Caco-2 (cell line): ENCODE data around the gene ZC3H12C. TPM values are rescaled to one million over a fixed set of nuclear protein-coding genes. Genes with fewer than 3 reads are reported as not detected.

Experiments used
- BruUV-seq: library from RNA; stranded (reverse); fragments of 400-500 nt; replicated peaks from 2 replicates; lab custom pipeline; 2021; lab: Mats Ljungman, UMichigan
- CTCF ChIA-PET: fragments of 300-600 bp; sonication (Branson Sonifier 250); formaldehyde crosslinking; loops from one replicate; lab custom pipeline; 2022; ENCODE audit warnings: antibody characterized with exemption; lab: Charles Lee
- POLR2A ChIA-PET: fragments of 300-600 bp; sonication (Branson Sonifier 250); formaldehyde crosslinking; loops from one replicate; lab custom pipeline; 2022; ENCODE audit warnings: antibody characterized with exemption; lab: Charles Lee
- DNase-seq, 2 experiments: peaks; one replicate each; pipeline versions ENCODE4 v3.0.0 to v3.0.0-alpha.2; 2020 to 2022
- H3K27me3 ChIP-seq: replicated peaks from 2 replicates; pipeline ENCODE4 v1.6.0; 2011; ENCODE audit warnings: low read length; ENCODE audit not compliant: control insufficient read depth, insufficient read depth
- H3K36me3 ChIP-seq: 2 replicates; pipeline ENCODE4 v1.5.1; 2011; ENCODE audit warnings: low read length; ENCODE audit not compliant: control insufficient read depth, insufficient read depth
- H3K4me1 ChIP-seq: fragments of 250-450 bp; sonication (Bioruptor Pico); 2 replicates; pipeline ENCODE4 v1.5.1; 2020; ENCODE audit warnings: mild to moderate bottlenecking
- H3K4me3 ChIP-seq: 2 replicates; pipeline ENCODE4 v1.5.1; 2011; ENCODE audit warnings: low read depth, mild to moderate bottlenecking, control low read depth, low read length
- H3K9me3 ChIP-seq: fragments of 250-450 bp; sonication (Bioruptor Pico); 2 replicates; pipeline ENCODE4 v1.5.1; 2020; ENCODE audit warnings: mild to moderate bottlenecking, moderate library complexity
- H3K27ac Mint-ChIP-seq: one replicate; pipeline ENCODE4 v1.8.0; 2022; ENCODE audit warnings: mixed read lengths; ENCODE audit not compliant: unreplicated experiment
- H3K27me3 Mint-ChIP-seq: one replicate; pipeline ENCODE4 v1.8.0; 2022; ENCODE audit warnings: mixed read lengths; ENCODE audit not compliant: insufficient read depth, unreplicated experiment
- H3K36me3 Mint-ChIP-seq: one replicate; pipeline ENCODE4 v1.8.0; 2022; ENCODE audit warnings: mild to moderate bottlenecking, mixed read lengths; ENCODE audit not compliant: insufficient read depth, unreplicated experiment
- H3K4me1 Mint-ChIP-seq: one replicate; pipeline ENCODE4 v1.8.0; 2022; ENCODE audit warnings: low read depth, mixed read lengths; ENCODE audit not compliant: unreplicated experiment
- H3K4me3 Mint-ChIP-seq: one replicate; pipeline ENCODE4 v1.8.0; 2022; ENCODE audit warnings: mild to moderate bottlenecking, moderate library complexity, mixed read lengths; ENCODE audit not compliant: unreplicated experiment
- H3K9me3 Mint-ChIP-seq: one replicate; pipeline ENCODE4 v1.8.0; 2022; ENCODE audit warnings: mixed read lengths; ENCODE audit not compliant: unreplicated experiment
- CTCF ChIP-seq, 2 experiments: fragments of 200-600 bp in 1 of 2; IDR thresholded peaks; 1 replicate in 1 of 2; 2 replicates in 1 of 2; pipeline versions ENCODE4 v1.5.1 to v1.8.0; 2011 to 2022; ENCODE audit warnings: antibody characterized with exemption in 1 of 2, control low read depth in 1 of 2, inconsistent platforms in 1 of 2, low read depth in 1 of 2, low read length in 1 of 2, mild to moderate bottlenecking in 1 of 2, moderate library complexity in 1 of 2; ENCODE audit not compliant: insufficient read depth in 1 of 2, severe bottlenecking in 1 of 2, unreplicated experiment in 1 of 2
- intact Hi-C: fragments of 100-400 bp; cut with micrococcal nuclease; formaldehyde crosslinking; loops from one replicate; pipeline ENCODE4 v1.10.0; 2022; ENCODE audit not compliant: unreplicated experiment
- total RNA-seq: library from RNA; stranded (reverse); gene quantifications from 2 replicates; pipeline ENCODE4 v1.2.3, GENCODE V29; 2022

Gene ZC3H12C
- total RNA-seq, 1 experiment from 2014 or later, result 11.7 TPM

GRCh38 chr11:110095554-110095953, 2.4 kb downstream of the ZC3H12C start:
- no peak overlapping the region for H3K4me3 ChIP-seq
- no TSS peak for BruUV-seq
- no peak for DNase-seq
- H3K9me3 Mint-ChIP-seq, result no peaks in the 10 kb centered on the region
- peaks cover 6% of the 10 kb centered on the region for H3K4me1 Mint-ChIP-seq
- no peak for TF ChIP-seq CTCF (IDR thresholded peaks at IDR 0.05; ENCODE audit: insufficient read depth in 1 of 2, low read depth in 1 of 2, low read length in 1 of 2, severe bottlenecking in 1 of 2, unreplicated experiment in 1 of 2)
- H3K9me3 ChIP-seq, result no peaks in the 10 kb centered on the region
- no peaks in the 10 kb centered on the region for H3K27me3 ChIP-seq
- no peak overlapping the region for H3K27ac Mint-ChIP-seq
- intact Hi-C loops, result loop anchor here (10.0 kb wide), 1 partner anchor 199 kb away; the partner anchor contains the start of gene RDX
- peaks cover 17% of the 10 kb centered on the region for H3K4me1 ChIP-seq
- H3K4me3 Mint-ChIP-seq, result no peak overlapping the region
- no peaks in the 10 kb centered on the region for H3K36me3 ChIP-seq
- POLR2A ChIA-PET, result no interaction called here
- peaks cover 15% of the 10 kb centered on the region for H3K36me3 Mint-ChIP-seq
- CTCF ChIA-PET, result no interaction called here
- no peaks in the 10 kb centered on the region for H3K27me3 Mint-ChIP-seq

- H3K4me1 ChIP-seq, result peaks cover 17% of the 10 kb centered on the region
- no peaks in the 10 kb centered on the region for H3K36me3 ChIP-seq
- H3K27me3 ChIP-seq, result no peaks in the 10 kb centered on the region
- Mint-ChIP-seq H3K27ac (no peak overlapping the region), H3K27me3 (no peaks in the 10 kb centered on the region), H3K4me1 (peaks cover 6% of the 10 kb centered on the region), H3K36me3 (peaks cover 25% of the 10 kb centered on the region), H3K4me3 (no peak overlapping the region), H3K9me3 (no peaks in the 10 kb centered on the region)
- BruUV-seq, result no TSS peak
- intact Hi-C loops, result loop anchor here (10.0 kb wide), 1 partner anchor 198 kb away; the partner anchor contains the start of gene RDX
- no peaks in the 10 kb centered on the region for H3K9me3 ChIP-seq
- no peak for TF ChIP-seq CTCF (IDR thresholded peaks at IDR 0.05; ENCODE audit: insufficient read depth in 1 of 2, low read depth in 1 of 2, low read length in 1 of 2, severe bottlenecking in 1 of 2, unreplicated experiment in 1 of 2)
- H3K4me3 ChIP-seq, result no peak overlapping the region
- ChIA-PET CTCF (no interaction called here), POLR2A (no interaction called here)
- DNase-seq, result no peak
Measured at GRCh38 chr11:110096496-110096895, 3.3 kb downstream of the ZC3H12C start.

- H3K36me3 Mint-ChIP-seq, result peaks cover 23% of the 10 kb centered on the region
- intact Hi-C loops, result loop anchor here (1.0 to 10.0 kb wide), 2 partner anchors 151 to 197 kb away; partner anchors contain the start of gene RDX
- H3K4me3 Mint-ChIP-seq, result no peak overlapping the region
- no peaks in the 10 kb centered on the region for H3K36me3 ChIP-seq
- H3K27ac Mint-ChIP-seq, result no peak overlapping the region
- H3K4me1 Mint-ChIP-seq, result peaks cover 6% of the 10 kb centered on the region
- DNase-seq, result no peak
- H3K4me3 ChIP-seq, result no peak overlapping the region
- POLR2A ChIA-PET, result interaction anchor here (0.5 kb wide), 1 partner anchor 40 kb away, joined by 6 read pairs; no protein-coding TSS in a partner anchor
- TF ChIP-seq CTCF (IDR thresholded peaks at IDR 0.05; ENCODE audit: insufficient read depth in 1 of 2, low read depth in 1 of 2, low read length in 1 of 2, severe bottlenecking in 1 of 2, unreplicated experiment in 1 of 2), result no peak
- H3K9me3 Mint-ChIP-seq, result no peaks in the 10 kb centered on the region
- H3K4me1 ChIP-seq, result peaks cover 17% of the 10 kb centered on the region
- H3K27me3 Mint-ChIP-seq, result no peaks in the 10 kb centered on the region
- CTCF ChIA-PET, result no interaction called here
- BruUV-seq, result no TSS peak
- no peaks in the 10 kb centered on the region for H3K27me3 ChIP-seq
- no peaks in the 10 kb centered on the region for H3K9me3 ChIP-seq
Measured at GRCh38 chr11:110097459-110098012, 4.3 kb downstream of the ZC3H12C start.
